Suppressor macrophage treated with lipopolysaccharide for 4 hours (primary cell): ENCODE data around the gene ATP6V1G3.
"Not testable (repeated sequence)": the region's sequence is repeated elsewhere in the genome, so short reads cannot be mapped to it uniquely, and the experiment has no call there.

Experiments
- DNase-seq: peaks from one replicate; pipeline ENCODE4 v3.0.0-alpha.2; 2020

Gene ATP6V1G3

DNA sequence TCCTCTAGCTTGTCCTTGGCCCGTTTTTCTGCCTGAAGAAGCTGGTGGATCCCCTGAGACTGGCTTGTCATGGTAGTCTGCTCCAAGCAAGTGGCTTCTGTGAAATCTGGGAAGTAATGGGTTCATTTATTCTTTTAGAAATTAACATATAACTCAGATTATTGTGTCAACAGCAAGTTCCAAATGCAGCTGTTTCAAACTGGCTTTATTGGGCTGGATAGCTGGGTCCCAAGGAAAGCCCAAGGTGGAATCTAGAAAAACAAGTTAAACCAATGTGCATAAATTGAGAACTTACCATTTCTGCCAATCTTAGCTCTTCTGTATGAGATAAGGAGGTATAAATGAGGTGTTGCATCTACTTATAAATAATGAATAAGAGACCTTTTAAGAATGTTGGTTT, at the start of gene ATP6V1G3:
TSS of gene ATP6V1G3 (minus strand) at position 101 of the 400 bp plus-strand sequence. CDS start at position 71, 30 bp downstream.
- DNase-seq, result no peak

DNA sequence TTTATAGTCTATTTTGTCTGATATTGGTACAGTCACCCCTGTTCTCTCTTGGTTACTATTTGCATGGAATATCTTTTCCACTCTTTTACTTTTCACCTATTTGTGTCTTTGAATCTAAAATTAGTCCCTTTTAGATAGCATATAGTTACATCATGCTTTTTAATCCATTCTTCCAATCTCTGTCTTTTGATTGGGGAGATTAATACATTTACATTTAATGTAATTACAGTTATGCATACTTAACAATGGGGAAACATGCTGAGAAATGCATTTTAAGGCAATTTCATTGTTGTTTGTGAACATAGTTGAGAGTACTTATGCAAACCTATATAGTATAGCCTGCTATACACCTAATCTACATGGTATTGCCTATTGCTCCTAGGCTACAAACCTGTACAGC, 48.4 kb upstream of the ATP6V1G3 start:
- no peak for DNase-seq

DNA sequence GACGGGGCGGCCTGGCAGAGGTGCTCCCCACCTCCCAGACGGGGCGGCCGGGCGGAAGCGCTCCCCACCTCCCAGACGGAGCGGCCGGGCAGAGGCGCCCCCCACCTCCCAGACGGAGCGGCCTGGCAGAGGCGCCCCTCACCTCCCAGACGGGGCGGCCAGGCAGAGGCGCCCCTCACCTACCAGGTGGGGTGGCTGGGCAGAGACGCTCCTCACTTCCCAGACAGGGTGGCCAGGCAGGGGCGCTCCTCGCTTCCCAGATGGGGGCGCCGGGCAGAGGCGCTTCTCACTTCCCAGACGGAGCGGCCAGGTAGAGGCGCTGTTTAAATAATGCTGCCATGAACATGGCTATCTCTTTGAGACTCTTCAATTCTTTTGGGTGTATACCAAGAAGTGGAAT, 43.7 kb upstream of the ATP6V1G3 start:
- DNase-seq, result no peak

GRCh38 chr1:198583209-198583802, 42.8 kb upstream of the ATP6V1G3 start:
- DNase-seq, result not testable (repeated sequence)

GRCh38 chr1:198577444-198577843, 37.0 kb upstream of the ATP6V1G3 start:
- DNase-seq, result no peak

DNA sequence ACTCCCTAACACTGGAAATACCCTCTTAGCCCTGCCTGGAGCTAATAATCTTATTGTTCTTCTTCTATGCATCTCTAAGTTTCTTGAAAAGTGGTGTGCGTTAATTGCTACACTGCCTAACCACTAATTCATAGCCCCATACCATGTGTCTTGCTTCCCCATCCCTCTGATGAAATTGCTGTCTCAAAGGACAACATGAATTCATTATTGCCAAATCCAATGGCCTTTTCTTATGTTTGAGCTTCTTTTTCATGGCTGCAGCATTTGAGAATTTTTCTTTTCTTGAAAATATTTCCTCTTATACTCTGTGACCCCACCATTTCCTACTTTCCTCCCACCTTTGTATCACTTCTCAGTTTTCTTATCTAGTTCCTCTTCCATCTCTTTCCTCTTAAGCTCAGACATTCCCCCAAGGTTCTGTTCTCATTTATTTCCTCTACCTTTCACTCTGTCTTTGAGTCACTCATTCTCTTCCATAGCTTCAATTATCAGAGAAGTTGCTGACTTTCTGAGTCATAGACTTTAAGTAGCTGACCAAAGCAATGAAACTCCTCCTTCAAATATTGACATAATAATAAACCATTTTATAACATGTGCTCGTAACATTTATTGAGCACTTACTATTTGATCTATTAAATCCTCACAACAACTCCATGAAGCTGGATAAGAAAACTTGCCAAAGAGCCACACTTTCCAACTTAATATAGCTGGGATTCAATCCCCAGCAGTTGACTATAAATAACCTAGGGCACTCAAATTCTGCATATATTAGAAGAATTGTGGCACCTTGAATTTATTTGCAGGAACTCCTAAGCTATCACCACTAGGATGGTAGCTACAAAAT, 35.5 kb upstream of the ATP6V1G3 start:
- peak; percentile 61 for DNase-seq

- DNase-seq, result peak; percentile 31
These were observed 34.8 kb upstream of the ATP6V1G3 start for GRCh38 chr1:198575292-198575691.

GRCh38 chr1:198574325-198574724, 33.8 kb upstream of the ATP6V1G3 start:
- no peak for DNase-seq

GRCh38 chr1:198564716-198565115, 24.2 kb upstream of the ATP6V1G3 start:
- no peak for DNase-seq

DNA sequence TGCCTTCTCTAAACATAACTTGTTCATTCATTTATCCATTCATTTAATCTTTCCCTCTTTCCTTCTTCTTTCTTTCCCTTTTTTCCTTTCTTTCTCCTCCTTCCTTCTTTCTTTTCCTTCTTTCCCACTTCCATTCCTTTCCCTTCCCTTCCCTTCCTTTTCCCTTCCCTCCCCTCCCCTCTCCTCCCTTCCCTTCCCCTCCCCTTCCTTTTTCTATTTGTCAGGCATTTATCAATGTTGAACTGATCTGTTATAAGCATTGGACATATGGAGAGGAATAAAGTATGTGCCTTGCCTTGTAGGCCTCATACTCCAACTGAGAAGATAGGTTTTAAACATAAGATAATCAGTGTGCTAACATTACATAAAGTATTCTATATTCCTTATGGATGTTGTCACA, 23.7 kb upstream of the ATP6V1G3 start:
- DNase-seq, result no peak

GRCh38 chr1:198563583-198563982, 23.1 kb upstream of the ATP6V1G3 start:
- no peak for DNase-seq

DNA sequence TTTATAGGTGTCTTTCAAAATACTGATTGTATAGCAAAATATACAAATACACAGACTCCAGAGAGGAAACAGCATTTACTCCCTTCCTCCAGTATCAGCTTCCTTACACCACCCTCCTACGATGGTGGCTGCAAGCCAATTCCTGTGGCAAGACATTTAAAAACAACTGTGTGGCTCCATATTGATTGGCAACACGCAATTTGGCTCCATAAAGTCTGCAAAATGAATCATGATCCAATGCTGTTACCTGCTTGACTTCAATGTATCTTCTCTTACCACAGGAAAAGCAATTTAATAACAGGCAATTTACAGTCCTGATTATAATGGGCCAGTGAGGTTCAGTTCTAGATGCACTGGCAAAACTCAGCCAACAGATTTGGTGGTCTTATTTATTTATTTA, 19.7 kb upstream of the ATP6V1G3 start:
- DNase-seq, result peak; percentile 44

GRCh38 chr1:198559362-198559761, 18.9 kb upstream of the ATP6V1G3 start:
- DNase-seq, result no peak

DNA sequence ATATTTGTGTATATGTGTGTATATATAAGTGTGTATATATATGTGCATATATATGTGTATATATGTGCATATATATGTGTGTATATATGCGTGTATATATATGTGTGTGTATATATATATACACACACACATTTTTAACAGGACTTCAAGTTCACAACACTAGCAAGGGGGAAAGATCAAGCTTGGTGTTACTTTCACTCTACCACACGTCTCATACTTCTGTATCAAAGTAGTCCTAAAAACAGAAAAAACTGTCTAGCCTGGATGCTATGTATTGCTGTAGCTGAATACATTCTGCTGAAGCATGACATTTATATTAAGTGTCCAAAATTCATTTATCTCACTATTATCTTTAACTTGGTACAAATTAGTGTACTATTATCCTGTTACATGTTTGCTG, 17.9 kb upstream of the ATP6V1G3 start:
- no peak for DNase-seq

- peak; percentile 53 for DNase-seq
These were observed 16.5 kb upstream of the ATP6V1G3 start for GRCh38 chr1:198556971-198557370.

DNA sequence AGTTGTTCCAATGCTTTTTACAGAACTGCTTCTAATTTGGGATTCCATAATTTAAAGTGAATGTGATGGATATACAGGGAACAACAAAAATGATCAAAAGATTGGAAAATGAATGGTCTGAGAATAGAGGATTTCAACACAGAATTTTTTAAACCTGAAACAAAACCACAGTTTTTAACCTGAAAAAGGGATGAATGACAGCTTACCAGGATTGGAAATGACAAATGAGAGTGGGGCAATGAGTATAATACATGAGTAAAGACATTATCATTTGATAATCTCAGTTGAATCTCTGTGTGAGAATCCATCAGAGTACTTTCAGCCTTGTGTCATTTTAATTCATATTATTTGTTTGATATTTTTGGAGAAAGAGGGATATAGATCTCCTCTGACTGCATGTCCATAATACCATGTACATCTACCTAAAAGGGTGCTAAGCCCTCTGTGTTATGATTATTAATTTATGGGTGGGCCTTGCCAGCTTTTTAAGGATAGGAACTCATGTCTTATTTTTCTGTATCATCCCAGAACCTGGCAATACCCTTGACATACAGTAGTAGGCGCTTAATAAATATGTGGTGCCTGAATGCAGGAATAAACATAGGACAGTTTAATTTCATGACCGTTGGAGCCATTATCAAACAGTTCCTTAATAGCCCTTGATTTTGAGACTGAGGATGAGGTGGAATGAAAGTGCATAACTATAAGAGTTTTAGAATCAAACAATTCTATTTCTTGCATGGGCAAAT, 12.4 kb upstream of the ATP6V1G3 start:
- DNase-seq, result no peak

DNA sequence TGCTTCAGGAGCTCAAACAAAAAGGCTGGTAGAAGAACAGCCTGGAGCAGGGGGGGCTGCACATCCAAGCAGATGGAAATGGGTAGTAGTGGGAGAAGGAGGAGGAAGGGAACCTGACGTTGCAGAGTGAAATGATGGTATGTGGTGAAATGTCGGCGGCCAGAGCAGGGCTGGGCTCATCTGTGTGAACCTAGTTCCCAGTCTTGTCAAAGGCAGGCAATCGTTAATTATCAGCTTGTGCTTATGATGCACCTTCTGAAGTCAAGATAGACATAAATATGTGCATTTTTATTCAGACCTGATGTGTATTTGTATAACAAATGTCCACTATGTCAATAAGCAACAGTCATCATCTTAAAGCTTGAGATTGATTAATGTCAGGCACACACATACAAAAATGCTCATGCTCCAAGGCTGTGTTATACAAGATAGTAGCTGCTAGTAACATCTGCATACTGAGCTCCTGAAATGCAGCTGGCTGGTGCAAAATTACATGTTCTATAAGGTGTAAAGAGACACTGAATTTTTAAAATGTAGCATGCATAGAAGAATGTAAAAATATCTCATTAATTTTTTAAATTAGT, 10.6 kb upstream of the ATP6V1G3 start:
- DNase-seq, result no peak

DNA sequence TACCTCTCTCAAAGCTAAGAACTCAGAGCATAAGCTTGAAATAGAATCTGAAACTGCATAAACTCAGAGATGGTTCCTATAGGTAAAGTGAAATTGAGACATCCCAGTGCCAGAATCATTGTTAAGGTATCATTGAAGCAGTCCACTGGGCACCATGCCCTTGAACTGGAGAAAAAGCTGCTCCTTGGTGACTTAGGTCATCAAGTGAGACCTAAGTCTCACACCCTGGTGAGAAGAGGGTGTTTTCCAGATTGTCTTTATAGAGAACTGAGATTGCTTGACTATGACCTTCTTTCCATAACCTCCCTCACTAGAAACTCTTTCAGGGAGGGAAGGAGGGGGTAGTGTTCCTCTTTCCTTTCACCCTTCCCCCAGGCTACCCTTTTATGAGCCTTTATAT, 9.4 kb upstream of the ATP6V1G3 start:
- DNase-seq, result peak; percentile 88

DNA sequence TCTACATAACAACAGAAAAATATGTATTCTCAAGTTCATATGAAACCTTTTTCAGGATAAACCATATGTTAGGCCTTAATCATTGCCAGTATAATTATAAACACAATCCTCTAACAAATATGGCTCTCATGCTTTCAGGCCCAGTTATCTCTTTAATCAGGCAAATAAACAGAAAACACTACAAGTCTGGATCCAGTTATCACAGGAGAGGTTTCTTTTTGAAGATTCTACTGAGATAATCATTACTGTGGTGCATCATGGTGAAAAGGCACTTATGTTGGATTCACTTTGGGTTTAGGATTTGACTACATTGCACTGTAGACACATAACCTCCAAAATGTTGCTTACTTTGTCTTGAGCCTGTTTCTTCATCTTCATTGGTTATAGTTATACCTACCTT, 8.4 kb upstream of the ATP6V1G3 start:
- DNase-seq, result no peak

DNA sequence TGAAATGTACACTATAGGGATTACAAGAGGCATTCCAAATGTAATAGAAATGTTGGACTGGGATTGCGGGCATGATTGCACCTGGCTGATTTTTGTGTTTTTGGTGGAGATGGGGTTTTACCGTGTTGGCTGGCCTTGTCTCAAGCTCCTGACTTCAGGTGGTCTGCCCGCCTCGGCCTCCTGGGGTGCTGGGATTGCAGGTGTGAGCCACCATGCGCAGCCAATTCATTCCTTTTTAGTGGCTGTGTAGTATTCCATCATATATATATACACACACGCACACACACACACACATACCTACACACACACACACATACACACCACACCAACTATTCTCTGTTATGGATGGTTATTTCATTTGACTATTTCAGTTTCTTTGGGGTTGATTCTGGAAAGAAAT, 4.7 kb upstream of the ATP6V1G3 start:
- no peak for DNase-seq

GRCh38 chr1:198544265-198544664, 3.8 kb upstream of the ATP6V1G3 start:
- no peak for DNase-seq

GRCh38 chr1:198543670-198544260, 3.3 kb upstream of the ATP6V1G3 start:
- DNase-seq, result peak; percentile 82

DNA sequence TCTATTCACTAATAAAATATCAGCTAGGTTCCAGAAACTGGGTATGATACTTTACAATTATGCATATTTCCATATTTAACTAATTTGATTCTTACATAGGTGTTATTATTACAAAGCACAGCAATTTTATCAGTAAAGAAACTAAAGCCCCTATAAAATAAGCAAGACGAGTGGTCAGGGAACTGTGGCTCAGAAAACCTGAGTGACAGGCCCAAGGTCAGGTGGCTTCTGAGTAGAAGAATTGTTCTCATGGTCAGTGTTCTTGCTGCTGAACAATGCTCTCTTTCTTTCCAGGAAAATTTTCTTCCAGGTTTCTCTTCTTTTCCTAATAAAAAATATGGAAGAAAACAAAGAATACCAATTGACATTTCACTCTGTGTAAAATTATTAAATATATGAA, 2.2 kb upstream of the ATP6V1G3 start:
- DNase-seq, result no peak
